GM19240 (cell line): ENCODE data around the gene SPRR4.
"Not testable (repeated sequence)": the region's sequence is repeated elsewhere in the genome, so short reads cannot be mapped to it uniquely, and the experiment has no call there.

Experiments
- DNase-seq: peaks from one replicate; pipeline ENCODE4 v3.0.0; 2011; ENCODE audit warnings: low spot score; ENCODE audit not compliant: insufficient read length

The SPRR4 gene

DNA sequence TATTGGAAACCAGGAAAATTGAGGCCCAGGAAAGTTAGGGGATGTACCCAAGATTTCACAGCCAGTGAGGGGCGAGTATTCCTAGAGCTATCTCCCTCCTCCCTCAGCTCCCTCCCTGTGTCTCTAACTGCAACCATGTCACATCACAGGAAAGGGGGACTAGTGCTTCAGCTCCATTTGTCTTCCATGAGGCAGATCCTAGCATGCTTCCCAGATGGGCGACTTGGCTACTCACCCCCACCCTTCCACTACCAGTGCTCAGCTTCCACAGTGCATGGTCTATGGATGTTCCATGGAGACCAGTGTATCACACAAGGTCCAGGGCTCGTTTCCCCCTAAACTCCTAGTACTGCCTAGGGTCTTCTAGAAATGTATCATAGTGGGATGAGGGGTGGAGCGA is 4.6 kb upstream of the SPRR4 start:
- DNase-seq, result no peak

DNA sequence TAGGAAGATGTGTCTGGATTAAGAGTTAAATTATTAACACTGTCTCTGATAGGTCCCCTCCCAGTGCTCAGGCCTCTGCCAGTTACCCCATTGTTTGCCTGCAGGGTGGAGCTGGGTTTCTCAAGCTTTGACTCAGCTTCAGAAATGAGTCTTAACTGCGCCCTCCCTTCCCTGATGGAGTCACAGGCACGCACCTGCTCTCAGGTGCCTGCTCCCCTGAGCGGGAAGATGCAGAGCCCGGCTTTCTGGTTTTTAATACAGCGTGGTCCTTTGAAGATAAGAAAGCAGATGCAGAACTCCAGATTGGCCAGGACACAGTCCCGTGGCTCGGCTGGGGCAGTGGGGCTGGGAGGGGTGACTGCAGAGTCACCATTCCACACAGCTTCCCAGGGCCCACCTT is 3.2 kb upstream of the SPRR4 start:
- no peak for DNase-seq

DNA sequence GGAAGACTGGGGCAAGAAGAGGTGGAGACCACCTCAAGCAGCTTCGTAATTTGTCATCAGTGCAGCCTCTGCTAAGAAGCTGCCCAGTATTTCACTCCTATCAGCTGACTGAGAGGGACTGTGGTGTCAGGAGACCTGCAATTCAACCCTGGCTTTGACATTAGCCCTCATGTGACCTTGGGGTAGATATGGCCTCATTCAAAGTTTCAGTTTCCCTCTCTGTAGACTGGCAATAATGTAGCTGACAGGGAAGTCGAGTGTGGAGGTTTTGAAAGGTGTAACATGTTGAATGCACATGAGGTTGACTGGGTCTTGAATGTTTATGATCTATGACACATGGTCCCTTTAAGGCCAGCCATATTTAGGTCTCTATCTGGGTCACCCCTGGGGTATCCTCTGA is 2.2 kb upstream of the SPRR4 start:
- no peak for DNase-seq

DNA sequence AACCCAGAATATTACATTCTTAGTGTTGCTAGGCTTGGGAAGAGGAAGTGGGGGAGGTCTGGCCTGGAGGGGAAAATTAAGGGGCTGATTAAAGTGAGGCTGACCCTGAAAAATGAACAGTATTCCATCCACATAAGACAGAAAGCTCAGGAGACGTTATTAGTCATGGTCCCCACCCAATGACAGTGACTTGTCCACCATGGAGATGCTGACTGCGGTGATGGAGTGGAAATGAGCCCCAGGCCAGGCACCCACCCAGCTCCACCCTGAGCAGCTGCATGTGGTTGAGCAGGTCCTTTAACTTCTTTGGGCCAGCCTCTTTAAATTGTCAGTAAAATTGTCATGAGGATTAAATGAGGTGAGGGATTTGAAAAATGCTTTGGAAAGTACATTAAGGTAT is 1.4 kb upstream of the SPRR4 start:
- DNase-seq, result no peak

DNA sequence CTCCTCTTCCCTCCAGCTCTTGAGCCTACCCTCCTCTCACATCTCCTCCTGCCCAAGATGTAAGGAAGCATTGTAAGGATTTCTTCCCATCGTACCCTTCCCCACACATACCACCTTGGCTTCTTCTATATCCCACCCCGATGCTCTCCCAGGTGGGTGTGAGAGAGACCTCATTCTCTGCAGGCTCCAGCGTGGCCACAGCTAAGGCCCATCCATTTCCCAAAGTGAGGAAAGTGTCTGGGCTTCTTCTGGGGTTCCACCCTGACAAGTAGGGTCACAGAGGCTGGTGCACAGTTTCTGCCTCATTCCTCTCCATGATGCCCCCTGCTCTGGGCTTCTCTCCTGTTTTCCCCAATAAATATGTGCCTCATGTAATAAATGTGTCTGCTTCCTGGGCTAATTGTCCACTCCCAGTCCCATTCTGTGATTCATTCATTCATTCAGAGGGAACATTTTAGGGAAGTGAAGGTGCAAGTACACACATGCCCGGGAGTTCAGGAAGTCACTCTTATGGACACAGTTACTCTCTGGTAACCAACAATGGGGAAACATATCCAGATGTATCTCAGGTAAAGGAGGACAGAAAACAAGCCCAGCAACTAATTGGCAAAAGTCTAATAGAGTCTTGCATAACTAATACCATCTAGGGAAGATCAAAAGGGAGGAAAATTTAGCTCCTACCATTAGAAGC is 1.9 kb downstream of the SPRR4 start:
- DNase-seq, result no peak

DNA sequence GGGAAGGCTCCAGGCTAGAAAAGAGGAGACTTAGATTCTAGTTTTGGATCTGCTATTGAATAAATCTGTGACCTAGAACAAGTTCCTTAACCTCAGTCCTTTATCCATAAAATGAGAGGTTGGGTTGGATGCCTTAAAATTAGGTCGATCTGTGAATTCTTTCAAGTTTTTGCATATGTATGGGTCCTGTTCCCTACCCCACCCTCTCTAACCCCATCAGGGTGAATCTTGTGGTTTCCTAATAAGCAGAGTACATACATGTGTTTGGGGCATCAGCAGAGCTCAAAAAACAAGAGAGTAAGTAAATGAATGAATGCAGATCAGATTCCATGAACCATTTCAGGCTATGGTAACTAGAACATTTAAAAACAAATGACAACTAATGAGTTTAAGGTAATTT is 6.2 kb downstream of the SPRR4 start:
- DNase-seq, result no peak

DNA sequence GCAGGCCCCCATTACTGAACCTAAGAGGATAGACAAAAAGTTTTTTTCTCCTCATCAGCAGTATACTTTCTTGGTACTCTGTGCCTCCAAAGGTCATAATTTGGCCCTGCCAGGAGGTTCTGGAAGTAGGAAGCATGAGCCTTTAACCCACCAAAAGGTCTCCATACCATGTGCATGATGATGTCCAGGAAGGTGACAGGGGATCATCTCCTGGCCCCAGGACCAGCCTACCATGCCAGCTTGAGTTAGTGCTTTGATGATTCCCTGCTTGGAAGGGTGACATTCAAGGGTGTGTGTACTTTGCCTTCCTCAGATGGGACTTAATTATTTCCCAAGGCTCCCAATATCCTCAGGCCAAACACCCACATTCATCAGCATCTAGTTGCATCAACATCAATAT is 7.2 kb downstream of the SPRR4 start:
- no peak for DNase-seq

DNA sequence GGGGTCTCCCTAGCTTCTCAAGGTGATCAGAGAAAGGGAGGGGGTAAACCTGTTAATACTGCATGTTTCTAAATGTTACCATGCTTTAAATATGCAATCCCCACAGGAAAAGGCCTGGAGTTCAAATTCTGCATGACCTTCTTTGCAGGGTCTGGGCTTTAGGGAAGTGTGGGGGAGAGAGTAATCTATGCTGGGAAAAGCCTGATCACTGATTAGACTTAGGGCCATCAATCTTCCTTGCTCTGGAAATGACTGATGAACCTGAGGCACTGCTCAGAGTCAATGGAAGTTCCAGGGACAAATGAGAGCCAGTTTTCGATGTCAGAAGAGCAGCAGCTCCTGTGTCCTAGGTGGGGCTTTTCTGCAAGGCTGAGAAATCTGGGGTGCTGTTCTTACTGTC is 10.2 kb downstream of the SPRR4 start:
- DNase-seq, result no peak

DNA sequence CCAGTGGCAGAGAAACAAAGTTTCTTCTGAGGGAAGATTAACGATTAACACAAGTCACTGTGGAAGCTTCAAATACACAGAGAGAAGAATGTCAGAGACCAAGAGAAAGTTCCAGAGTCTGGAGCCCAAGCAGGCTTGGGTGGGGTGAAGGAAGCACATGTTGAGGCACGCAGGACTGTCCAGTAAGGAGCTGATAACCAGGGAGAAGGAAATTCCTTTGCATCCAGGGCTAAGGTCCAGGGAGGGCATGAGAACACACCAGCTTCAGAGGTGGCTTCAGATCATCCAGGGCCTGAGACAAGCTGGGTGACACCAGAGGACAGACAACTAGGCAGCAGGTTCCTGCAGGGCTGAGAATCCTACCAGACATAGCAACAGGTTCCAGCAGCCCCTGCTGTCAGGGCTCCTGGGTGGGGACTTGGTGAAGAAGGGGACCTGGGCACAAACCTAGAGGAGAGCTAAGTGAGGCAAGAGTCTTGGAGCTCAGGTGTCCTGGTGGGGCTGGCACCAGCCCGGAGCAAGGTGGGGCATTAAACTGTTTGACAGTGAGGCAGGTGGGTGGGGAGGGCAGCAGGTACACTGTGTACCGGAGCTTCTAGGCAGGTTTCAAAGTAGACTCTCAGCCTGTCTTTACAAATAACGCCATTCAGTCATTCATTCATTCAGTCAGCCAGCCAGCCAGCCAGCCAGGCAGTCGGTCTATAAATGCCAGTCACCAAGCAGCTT is 10.9 kb downstream of the SPRR4 start:
- no peak for DNase-seq

DNA sequence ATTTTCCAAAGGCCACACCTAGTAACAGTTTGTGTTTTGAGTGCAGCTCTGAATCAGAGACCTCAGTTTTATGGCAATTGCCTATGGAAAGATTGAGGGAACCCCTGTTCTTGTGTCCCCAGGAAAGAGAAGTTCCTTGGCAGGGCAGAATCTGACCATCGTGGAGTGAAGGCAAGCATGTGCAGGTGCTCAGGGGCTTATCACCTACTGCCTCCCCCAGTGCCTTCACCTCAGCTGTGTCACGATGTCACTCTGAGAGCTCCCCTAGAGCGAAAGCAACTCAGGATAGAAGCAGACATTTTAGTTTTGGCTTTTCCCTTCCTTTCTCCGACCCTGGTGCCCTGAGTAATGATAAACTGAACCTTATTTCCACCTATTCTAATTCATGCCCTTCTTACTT is 11.6 kb downstream of the SPRR4 start:
- DNase-seq, result no peak

DNA sequence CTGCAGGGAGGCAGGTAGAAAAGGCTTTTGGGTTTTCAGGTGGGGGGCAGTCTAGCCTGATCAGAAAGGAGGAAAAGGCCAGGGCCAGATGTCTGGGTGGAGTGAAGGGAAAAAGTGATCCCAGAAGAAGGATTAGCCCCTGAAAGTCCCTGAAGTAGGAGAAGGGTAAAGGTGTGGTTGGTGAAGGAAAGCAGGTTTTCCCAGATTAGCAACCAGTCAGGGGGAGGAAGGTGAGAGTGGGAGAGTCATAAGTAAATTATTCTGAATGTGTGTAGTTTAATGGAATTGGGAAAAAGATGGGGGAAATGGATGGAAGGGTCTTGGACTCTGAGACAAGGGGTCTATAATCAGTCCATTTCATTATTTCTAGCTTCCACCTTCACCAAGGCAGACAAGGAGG is 12.8 kb downstream of the SPRR4 start:
- no peak for DNase-seq

DNA sequence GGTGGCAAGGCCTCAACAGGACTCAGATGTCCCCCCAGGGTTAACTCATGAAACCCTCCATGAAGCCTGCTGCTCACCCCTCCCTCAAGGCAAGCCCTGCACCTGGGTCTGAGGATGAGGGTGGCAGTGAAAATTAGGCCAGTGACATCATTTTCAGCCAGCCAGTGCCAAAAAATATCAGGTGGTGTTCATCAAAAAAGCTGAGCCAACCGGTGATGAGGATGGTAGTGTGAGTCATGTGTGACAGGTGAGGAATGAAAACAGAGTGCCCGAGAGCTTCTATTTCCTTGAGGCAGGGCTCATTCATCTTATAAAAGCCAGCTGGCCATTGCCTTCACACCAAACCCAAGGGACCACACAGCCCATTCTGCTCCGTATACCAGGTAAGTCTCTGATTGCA is 13.3 kb downstream of the SPRR4 start, which contains the start of gene SPRR1A:
SPRR1A (plus strand) TSS at position 339 of the 400 bp plus-strand sequence. CDS start 1,150 bp downstream, outside the sequence.
- no peak for DNase-seq

DNA sequence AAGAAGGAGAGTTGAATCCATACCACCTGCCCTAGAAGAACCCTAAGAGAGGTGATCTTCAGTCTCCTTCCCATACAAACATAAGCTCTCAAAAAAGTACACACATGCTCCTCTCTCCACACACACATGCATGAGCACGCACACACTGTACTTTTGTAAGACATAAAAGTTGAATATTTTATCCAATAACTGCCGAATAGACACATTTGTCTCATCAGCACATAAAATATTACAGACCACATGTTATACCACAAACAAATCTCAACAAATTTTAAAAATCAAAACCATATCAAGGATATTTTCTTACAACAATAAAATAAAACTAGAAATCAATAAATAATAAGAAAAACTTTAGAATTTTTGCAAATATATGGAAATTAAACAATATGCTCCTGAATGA is 16.1 kb downstream of the SPRR4 start:
- no peak for DNase-seq

DNA sequence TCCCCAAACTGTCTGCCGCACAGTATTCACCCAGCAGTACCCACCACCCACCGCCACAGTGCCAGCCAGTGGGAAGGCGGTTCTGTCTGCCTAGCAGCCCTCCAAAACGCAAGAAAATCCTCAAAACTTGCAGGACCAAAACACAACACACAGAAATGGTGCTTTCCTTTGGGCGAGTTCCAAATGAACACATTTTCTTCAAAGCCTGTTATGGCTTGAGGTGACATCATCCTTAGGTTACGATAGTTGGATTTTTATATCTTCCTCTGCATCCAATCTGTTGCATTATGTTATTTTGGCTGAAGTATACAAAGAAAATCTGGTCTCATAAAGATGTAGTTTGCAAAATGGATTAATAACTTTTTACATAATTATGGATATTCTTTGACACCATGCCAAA is 22.7 kb downstream of the SPRR4 start:
- no peak for DNase-seq

DNA sequence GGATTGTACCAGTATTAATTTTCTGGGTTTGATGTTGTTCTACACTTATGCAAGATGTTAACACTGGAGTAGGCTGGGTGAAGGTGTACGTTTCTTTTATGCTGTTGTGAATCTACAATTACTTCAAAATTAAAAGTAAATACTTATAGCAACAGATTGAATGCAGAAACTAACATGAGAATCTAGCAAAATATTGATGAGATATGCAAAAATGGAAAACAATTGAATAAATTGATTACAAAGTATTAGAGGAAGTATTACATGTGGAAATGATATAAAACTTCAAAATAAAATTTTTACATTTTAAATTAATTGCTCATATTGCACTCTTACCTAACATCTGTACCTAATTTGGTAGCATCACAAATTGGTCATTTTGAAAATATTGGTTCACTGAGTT is 25.4 kb downstream of the SPRR4 start:
- DNase-seq, result no peak

DNA sequence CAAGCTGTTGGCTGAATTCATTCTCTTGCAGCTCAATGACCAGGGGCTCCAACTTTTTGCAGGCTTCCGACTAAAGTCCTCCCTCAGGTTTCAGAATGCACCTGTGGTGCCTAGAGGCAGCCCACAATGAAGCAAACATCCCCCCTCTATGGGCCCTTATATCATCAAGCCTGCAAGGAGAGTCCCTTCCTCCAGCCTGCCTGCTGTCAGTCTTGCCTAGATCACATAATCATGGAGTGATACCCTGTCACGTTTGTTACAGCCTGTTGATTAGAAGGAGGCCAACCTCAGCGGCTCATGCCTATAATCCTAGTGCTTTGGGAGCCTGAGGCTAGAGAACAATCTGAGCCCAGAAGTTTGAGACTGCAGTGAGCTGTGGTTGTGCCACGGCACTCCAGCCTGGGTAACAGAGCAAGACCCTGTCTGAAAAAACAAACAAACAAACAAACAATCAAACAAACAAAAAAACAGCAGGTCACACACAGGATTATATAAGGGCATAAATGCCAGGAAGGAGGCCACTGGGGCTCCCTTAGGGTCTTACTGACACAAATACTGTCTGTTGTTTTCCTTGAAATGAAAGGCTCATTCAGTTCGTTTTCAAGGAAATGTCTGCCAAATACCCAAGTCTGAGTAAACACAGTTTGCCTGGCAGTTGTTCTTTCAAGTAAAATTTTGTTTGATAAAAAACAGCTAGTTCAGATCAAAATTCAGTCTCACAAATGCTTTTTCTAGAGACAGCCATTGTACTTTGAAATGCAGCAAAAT is 26.4 kb downstream of the SPRR4 start:
- no peak for DNase-seq

DNA sequence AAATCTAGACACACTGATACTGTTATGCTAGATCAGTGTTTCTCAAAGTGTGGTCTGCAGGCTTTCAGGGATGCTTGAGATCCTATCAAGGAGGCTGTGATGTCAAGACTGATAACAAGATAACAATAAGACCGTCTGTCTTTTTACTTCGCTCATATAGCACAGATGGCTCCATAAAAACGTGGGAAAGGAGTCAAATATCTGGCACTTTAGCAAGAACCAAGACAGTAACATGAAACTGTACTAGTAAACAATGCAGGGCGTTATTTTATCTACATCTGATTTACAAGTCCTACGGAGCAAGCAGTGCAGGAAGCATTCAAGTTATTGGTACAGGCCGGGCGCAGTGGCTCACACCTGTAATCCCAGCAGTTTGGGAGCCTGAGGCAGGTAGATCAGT is 27.5 kb downstream of the SPRR4 start:
- no peak for DNase-seq

DNA sequence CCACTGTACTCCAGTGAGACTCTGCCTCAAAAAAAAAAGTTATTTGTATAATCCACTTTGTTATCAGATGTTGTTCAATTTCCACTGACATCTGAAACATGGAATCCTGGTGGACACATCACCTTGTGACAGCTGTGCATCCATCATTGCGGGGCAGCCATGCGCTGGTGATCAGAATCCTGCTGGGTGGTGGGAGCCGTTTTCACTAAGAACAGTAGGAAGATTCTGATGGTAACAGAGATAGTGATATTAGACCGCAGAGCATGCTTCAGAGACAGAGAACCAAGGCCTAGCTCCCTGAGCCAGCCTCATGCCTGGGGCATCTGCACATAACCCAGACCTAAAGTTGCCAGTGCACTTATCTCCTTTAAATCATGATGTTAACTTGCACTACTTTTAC is 28.0 kb downstream of the SPRR4 start:
- no peak for DNase-seq

DNA sequence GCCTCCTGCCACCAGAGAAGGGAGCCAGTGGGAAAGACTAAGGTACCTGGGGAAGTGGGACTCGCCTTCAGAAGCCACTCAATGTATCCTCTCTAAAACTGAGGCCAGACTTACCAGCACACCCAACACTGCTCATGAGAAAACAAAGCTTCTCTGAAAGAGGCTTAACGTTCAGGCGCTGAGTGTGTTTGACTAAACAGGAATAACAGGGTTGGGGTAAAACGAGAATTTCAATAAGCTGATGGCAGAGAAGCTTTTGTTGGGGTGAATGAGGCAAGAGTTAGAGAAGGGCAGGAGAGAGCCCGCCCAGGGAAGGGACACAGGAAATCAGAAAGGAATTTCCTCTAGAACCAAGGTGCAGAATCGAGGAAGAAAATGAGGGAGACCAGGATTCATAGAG is 29.4 kb downstream of the SPRR4 start:
- no peak for DNase-seq

DNA sequence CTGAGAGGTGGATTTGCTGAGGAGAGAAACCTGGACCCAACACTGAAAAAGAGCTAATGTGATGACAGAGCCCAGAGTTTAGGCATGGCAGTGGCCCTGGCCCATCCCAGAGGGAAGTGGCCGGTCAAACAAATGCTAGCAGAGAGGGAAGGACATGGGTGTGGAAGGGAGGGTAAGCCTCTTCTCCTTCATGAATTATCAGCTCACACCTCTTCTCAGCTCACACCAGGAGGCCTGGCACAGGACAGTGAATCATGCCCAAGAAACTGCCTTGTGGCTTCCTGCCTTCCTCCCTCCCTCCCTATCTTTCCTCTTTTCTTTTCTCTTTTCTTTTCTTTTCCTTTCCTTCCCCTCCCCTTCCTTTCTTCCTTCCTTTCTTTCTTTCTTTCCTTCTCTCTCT is 29.8 kb downstream of the SPRR4 start:
- no peak for DNase-seq

DNA sequence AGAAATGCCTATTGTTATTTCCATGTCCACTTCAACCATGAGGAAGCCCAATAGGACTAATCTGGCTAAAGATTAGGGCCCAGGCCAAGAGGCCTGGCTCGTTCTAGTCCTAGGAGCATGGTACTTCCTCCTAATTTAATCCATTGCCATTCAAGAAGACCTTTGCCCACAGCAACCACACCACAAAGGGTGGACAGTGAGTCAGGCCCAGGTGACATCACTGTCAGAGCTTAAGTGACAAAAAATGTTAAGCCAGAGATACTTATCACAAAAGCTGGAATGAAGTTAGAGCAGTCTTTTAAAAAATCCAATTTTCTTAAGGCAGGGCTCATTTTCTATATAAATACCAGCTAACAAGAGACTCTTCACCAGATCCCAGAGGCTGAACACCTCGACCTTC is 30.9 kb downstream of the SPRR4 start, which contains the start of gene SPRR3:
SPRR3 (plus strand) TSS at position 368 of the 400 bp plus-strand sequence. CDS start 1,272 bp downstream, outside the sequence.
- no peak for DNase-seq

DNA sequence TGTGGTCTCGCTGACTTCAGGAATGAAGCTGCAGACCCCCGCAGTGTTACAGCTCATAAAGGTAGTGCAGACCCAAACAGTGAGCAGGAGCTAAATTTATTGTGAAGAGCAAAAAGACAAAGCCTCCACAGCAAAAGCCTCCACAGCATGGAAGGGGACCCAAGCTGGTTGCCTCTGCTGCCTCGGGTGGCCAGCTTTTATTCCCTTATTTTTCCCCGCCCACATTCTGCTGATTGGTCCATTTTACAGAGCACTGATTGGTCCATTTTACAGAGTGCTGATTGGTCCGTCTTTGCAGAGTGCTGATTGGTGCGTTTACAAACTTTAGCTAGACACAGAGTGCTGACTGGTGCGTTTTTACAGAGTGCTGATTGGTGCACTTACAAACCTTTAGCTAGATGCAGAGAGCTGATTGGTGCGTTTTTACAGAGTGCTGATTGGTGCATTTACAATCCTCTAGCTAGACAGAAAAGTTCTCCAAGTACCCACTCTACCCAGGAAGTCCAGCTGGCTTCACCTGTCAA is 40.8 kb downstream of the SPRR4 start:
- DNase-seq, result not testable (repeated sequence)
